Osteoblast (primary cell): ENCODE data around the gene B4GALT3. TPM values are rescaled to one million over a fixed set of nuclear protein-coding genes. Genes with fewer than 3 reads are reported as not detected.

Experiments
- DNase-seq: peaks from one replicate; pipeline ENCODE4 v3.0.0; 2011; ENCODE audit warnings: low spot score, mixed read lengths; ENCODE audit not compliant: insufficient read length; ENCODE audit errors: missing footprints
- H2AFZ ChIP-seq: 2 replicates; pipeline ENCODE4 v1.6.0; 2011; ENCODE audit warnings: mild to moderate bottlenecking, low read length
- H3K27ac ChIP-seq: 2 replicates; pipeline ENCODE4 v1.5.1; 2011; ENCODE audit warnings: mild to moderate bottlenecking, low read depth, low read length, moderate library complexity
- H3K27me3 ChIP-seq: 2 replicates; pipeline ENCODE4 v1.6.0; 2012; ENCODE audit warnings: mild to moderate bottlenecking, control low read depth, inconsistent platforms, low read length, moderate library complexity; ENCODE audit not compliant: insufficient read depth
- H3K36me3 ChIP-seq: 2 replicates; pipeline ENCODE4 v1.5.1; 2011; ENCODE audit warnings: mild to moderate bottlenecking, low read length, control low read depth, moderate library complexity; ENCODE audit not compliant: insufficient read depth
- H3K4me1 ChIP-seq: 2 replicates; pipeline ENCODE4 v1.5.1; 2011; ENCODE audit warnings: mild to moderate bottlenecking, low read length, control low read depth, moderate library complexity; ENCODE audit not compliant: insufficient read depth
- H3K4me2 ChIP-seq: 2 replicates; pipeline ENCODE4 v1.6.0; 2011; ENCODE audit warnings: mild to moderate bottlenecking, low read length; ENCODE audit not compliant: insufficient read depth
- H3K4me3 ChIP-seq: fragments of 200-600 bp; sonication (generic); 3 replicates; pipeline ENCODE4 v1.5.1; 2012; ENCODE audit warnings: mild to moderate bottlenecking, low read length, inconsistent platforms; ENCODE audit not compliant: insufficient read depth
- H3K79me2 ChIP-seq: 2 replicates; pipeline ENCODE4 v1.6.0; 2012; ENCODE audit warnings: mild to moderate bottlenecking, low read length, control low read depth, inconsistent platforms; ENCODE audit not compliant: insufficient read depth
- H3K9me3 ChIP-seq: 2 replicates; pipeline ENCODE4 v1.5.1; 2011; ENCODE audit warnings: low read depth, low read length, control low read depth
- H4K20me1 ChIP-seq: 2 replicates; pipeline ENCODE4 v1.6.0; 2012; ENCODE audit warnings: mild to moderate bottlenecking, low read length, control low read depth; ENCODE audit not compliant: insufficient read depth
- CTCF ChIP-seq: IDR thresholded peaks from 2 replicates; pipeline ENCODE4 v1.5.1; 2011; ENCODE audit warnings: mild to moderate bottlenecking, low read depth, low read length, moderate library complexity; ENCODE audit errors: extremely low read depth
- total RNA-seq: library from RNA; depleted of rRNA; stranded (reverse); fragments of >200 nt; gene quantifications from 2 replicates; pipeline ENCODE4 v1.2.3, GENCODE V29; 2012

The B4GALT3 gene
- total RNA-seq, 1 donor = 18.5 TPM

- Histone ChIP-seq H3K27ac (peak overlapping the region; percentile 92), H3K4me2 (no peak overlapping the region), H3K4me1 (peaks cover 25% of the 10 kb centered on the region), H3K27me3 (no peaks in the 10 kb centered on the region), H3K79me2 (peaks cover 17% of the 10 kb centered on the region), H3K36me3 (peaks cover 56% of the 10 kb centered on the region), H2AFZ (no peak overlapping the region), H3K4me3 (no peak overlapping the region), H3K9me3 (no peaks in the 10 kb centered on the region), H4K20me1 (no peaks in the 10 kb centered on the region)
- TF ChIP-seq CTCF = peak; percentile 41
- peak; percentile 27 for DNase-seq
Observed at GRCh38 chr1:161171191-161171590, 6.1 kb downstream of the B4GALT3 start.

GRCh38 chr1:161168906-161169305 is 8.4 kb downstream of the B4GALT3 start:
- Histone ChIP-seq H3K4me2 (no peak overlapping the region), H3K4me3 (no peak overlapping the region), H3K4me1 (peaks cover 31% of the 10 kb centered on the region), H3K9me3 (no peaks in the 10 kb centered on the region), H3K36me3 (peaks cover 52% of the 10 kb centered on the region), H3K27ac (no peak overlapping the region), H3K79me2 (peaks cover 13% of the 10 kb centered on the region), H3K27me3 (no peaks in the 10 kb centered on the region), H2AFZ (no peak overlapping the region), H4K20me1 (no peaks in the 10 kb centered on the region)
- no peak for DNase-seq
- TF ChIP-seq CTCF = no peak

- no peak for TF ChIP-seq CTCF
- Histone ChIP-seq H3K36me3 (peaks cover 53% of the 10 kb centered on the region), H3K4me2 (peak overlapping the region; percentile 92), H4K20me1 (no peaks in the 10 kb centered on the region), H3K4me3 (peak overlapping the region; percentile 84), H3K27me3 (no peaks in the 10 kb centered on the region), H3K27ac (peak overlapping the region; percentile 87), H3K79me2 (peaks cover 11% of the 10 kb centered on the region), H3K4me1 (peaks cover 15% of the 10 kb centered on the region), H3K9me3 (no peaks in the 10 kb centered on the region), H2AFZ (peak overlapping the region; percentile 88)
- peak; percentile 75 for DNase-seq
Observed at GRCh38 chr1:161166669-161167548, 10.4 kb downstream of the B4GALT3 start.
